ENCODE data around the gene GABBR2. TPM values are rescaled to one million over a fixed set of nuclear protein-coding genes. Genes with fewer than 3 reads are reported as not detected.

Gene GABBR2
- total and polyA plus RNA-seq, 9 of the 15 experiments (the other 6 are each of a cell fraction or from before 2014, with no cell fraction given), result 0.15 to 1.9 (median 0.32) TPM

DNA sequence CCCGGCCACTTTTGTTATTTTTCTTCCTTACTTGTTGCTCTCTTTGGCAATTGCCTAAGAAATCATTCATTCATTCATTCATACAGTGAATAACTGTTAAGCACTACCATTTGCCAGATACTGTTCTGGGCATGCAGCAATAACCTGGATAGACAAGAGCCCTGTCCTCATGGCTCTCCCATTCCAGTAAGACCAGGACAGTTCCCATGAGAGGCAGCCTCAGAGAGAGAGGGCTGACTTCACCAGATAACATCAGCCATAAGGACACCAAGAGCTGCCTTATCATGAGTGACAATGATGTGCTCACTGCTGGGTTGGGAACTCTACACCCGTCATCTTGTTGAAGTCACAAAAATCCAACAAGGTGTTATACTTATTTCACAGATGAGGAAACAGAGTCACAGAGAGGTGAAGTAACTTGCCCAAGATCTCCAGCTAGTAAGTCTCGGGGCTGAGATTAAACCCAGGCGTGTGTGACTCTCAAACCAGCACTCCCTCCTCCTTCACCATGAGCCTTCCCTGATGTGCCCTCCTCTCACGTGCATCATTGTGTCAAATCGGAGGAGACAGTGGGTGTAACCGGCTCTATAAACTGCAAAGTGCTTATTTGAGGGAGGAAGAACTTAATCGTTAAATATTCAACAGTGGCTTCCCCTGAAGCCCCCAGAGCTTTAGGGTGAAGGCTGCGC, 392.1 kb downstream of the GABBR2 start (continued):
- TF ChIP-seq, protein P1, sequence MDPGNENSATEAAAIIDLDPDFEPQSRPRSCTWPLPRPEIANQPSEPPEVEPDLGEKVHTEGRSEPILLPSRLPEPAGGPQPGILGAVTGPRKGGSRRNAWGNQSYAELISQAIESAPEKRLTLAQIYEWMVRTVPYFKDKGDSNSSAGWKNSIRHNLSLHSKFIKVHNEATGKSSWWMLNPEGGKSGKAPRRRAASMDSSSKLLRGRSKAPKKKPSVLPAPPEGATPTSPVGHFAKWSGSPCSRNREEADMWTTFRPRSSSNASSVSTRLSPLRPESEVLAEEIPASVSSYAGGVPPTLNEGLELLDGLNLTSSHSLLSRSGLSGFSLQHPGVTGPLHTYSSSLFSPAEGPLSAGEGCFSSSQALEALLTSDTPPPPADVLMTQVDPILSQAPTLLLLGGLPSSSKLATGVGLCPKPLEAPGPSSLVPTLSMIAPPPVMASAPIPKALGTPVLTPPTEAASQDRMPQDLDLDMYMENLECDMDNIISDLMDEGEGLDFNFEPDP (CRISPR knock-in tag; IDR thresholded peaks at IDR 0.05), result no peak
- no peak for TF ChIP-seq NCOA1 (IDR thresholded peaks at IDR 0.05; ENCODE audit: low read depth)
- TF ChIP-seq ZNF133 (CRISPR knock-in tag; IDR thresholded peaks at IDR 0.05), result no peak
- no peak for TF ChIP-seq FOXJ2 (tag; IDR thresholded peaks at IDR 0.05)
- TF ChIP-seq, protein P2, sequence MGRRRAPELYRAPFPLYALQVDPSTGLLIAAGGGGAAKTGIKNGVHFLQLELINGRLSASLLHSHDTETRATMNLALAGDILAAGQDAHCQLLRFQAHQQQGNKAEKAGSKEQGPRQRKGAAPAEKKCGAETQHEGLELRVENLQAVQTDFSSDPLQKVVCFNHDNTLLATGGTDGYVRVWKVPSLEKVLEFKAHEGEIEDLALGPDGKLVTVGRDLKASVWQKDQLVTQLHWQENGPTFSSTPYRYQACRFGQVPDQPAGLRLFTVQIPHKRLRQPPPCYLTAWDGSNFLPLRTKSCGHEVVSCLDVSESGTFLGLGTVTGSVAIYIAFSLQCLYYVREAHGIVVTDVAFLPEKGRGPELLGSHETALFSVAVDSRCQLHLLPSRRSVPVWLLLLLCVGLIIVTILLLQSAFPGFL (CRISPR knock-in tag; IDR thresholded peaks at IDR 0.05), result no peak
- TF ChIP-seq RAD21 (CRISPR knock-in tag; conservative IDR thresholded peaks at IDR 0.05 in 1 of 2, IDR thresholded peaks at IDR 0.05 in 1 of 2), result no peak
- TF ChIP-seq TCF3 (CRISPR knock-in tag; IDR thresholded peaks at IDR 0.05), result 0 out of 2 replicates have a peak, but pooled peaks have one; percentile 13
- TF ChIP-seq ZNF217 (CRISPR knock-in tag; IDR thresholded peaks at IDR 0.05), result no peak
- TF ChIP-seq ZKSCAN1 (IDR thresholded peaks at IDR 0.05; ENCODE audit: low read depth, low read length), result no peak
- no peak for TF ChIP-seq EZH2 (IDR thresholded peaks at IDR 0.05; ENCODE audit: borderline replicate concordance, low read depth, low read length)
- TF ChIP-seq DDX20 (tag; IDR thresholded peaks at IDR 0.05; ENCODE audit: low read depth), result no peak
- no peak for TF ChIP-seq MBD2 (IDR thresholded peaks at IDR 0.05; ENCODE audit: borderline replicate concordance, low read depth)
- TF ChIP-seq, protein P3, sequence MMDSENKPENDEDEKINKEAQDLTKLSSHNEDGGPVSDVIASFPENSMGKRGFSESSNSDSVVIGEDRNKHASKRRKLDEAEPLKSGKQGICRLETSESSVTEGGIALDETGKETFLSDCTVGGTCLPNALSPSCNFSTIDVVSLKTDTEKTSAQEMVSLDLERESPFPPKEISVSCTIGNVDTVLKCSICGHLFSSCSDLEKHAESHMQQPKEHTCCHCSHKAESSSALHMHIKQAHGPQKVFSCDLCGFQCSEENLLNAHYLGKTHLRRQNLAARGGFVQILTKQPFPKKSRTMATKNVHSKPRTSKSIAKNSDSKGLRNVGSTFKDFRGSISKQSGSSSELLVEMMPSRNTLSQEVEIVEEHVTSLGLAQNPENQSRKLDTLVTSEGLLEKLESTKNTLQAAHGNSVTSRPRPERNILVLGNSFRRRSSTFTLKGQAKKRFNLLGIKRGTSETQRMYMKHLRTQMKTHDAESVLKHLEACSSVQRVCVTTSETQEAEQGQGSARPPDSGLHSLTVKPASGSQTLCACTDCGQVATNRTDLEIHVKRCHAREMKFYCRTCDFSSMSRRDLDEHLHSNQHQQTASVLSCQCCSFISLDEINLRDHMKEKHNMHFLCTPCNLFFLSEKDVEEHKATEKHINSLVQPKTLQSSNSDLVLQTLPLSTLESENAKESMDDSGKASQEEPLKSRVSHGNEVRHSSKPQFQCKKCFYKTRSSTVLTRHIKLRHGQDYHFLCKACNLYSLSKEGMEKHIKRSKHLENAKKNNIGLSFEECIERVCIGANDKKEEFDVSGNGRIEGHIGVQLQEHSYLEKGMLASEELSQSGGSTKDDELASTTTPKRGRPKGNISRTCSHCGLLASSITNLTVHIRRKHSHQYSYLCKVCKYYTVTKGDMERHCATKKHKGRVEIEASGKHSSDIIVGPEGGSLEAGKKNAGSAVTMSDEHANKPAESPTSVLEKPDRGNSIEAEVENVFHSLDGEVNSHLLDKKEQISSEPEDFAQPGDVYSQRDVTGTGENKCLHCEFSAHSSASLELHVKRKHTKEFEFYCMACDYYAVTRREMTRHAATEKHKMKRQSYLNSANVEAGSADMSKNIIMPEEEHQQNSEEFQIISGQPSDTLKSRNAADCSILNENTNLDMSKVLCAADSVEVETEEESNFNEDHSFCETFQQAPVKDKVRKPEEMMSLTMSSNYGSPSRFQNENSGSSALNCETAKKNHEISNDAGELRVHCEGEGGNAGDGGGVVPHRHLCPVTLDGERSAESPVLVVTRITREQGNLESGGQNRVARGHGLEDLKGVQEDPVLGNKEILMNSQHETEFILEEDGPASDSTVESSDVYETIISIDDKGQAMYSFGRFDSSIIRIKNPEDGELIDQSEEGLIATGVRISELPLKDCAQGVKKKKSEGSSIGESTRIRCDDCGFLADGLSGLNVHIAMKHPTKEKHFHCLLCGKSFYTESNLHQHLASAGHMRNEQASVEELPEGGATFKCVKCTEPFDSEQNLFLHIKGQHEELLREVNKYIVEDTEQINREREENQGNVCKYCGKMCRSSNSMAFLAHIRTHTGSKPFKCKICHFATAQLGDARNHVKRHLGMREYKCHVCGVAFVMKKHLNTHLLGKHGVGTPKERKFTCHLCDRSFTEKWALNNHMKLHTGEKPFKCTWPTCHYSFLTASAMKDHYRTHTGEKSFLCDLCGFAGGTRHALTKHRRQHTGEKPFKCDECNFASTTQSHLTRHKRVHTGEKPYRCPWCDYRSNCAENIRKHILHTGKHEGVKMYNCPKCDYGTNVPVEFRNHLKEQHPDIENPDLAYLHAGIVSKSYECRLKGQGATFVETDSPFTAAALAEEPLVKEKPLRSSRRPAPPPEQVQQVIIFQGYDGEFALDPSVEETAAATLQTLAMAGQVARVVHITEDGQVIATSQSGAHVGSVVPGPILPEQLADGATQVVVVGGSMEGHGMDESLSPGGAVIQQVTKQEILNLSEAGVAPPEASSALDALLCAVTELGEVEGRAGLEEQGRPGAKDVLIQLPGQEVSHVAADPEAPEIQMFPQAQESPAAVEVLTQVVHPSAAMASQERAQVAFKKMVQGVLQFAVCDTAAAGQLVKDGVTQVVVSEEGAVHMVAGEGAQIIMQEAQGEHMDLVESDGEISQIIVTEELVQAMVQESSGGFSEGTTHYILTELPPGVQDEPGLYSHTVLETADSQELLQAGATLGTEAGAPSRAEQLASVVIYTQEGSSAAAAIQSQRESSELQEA (IDR thresholded peaks at IDR 0.05; ENCODE audit: low read depth), result no peak
- TF ChIP-seq ZNF197 (CRISPR knock-in tag; IDR thresholded peaks at IDR 0.05; ENCODE audit: low read depth), result no peak
- no peak for TF ChIP-seq ETS2 (tag; IDR thresholded peaks at IDR 0.05; ENCODE audit: borderline replicate concordance, poor library complexity, severe bottlenecking)
- no peak for TF ChIP-seq BRCA1 (IDR thresholded peaks at IDR 0.05)
- TF ChIP-seq BRCA1 (CRISPR knock-in tag; IDR thresholded peaks at IDR 0.05), result no peak

All from K562 (cell line).